Duodenal mucosa (tissue), 2 donors: ENCODE data around the gene FMO1.
"Not testable (repeated sequence)": the region's sequence is repeated elsewhere in the genome, so short reads cannot be mapped to it uniquely, and the experiment has no call there.

Experiments
- H3K27ac ChIP-seq: one replicate; pipeline ENCODE4 v1.7.0; 2013; ENCODE audit warnings: low read depth, low read length
- H3K27me3 ChIP-seq, 2 donors: one replicate each; pipeline ENCODE4 v1.7.0; 2013; ENCODE audit warnings: low read length in 2 of 2, control low read depth in 1 of 2; ENCODE audit not compliant: insufficient read depth in 2 of 2, control insufficient read depth in 1 of 2
- H3K36me3 ChIP-seq, 2 donors: one replicate each; pipeline ENCODE4 v1.7.0; 2013; ENCODE audit warnings: low read length in 2 of 2, control low read depth in 1 of 2; ENCODE audit not compliant: insufficient read depth in 2 of 2, control insufficient read depth in 1 of 2
- H3K4me1 ChIP-seq, 2 donors: one replicate each; pipeline ENCODE4 v1.7.0; 2013; ENCODE audit warnings: low read length in 2 of 2, control low read depth in 1 of 2; ENCODE audit not compliant: insufficient read depth in 2 of 2, control insufficient read depth in 1 of 2
- H3K4me3 ChIP-seq, 2 donors: one replicate each; pipeline ENCODE4 v1.7.0; 2013; ENCODE audit warnings: low read length in 2 of 2, low read depth in 1 of 2
- H3K9ac ChIP-seq, 2 donors: one replicate each; pipeline ENCODE4 v1.7.0; 2013; ENCODE audit warnings: low read length in 2 of 2, low read depth in 1 of 2
- H3K9me3 ChIP-seq, 2 donors: one replicate each; pipeline ENCODE4 v1.7.0; 2013; ENCODE audit warnings: low read length in 2 of 2, control low read depth in 1 of 2; ENCODE audit not compliant: control insufficient read depth in 1 of 2

FMO1 gene

GRCh38 chr1:171277534-171277933, 29.2 kb downstream of the FMO1 start:
- Histone ChIP-seq H3K9ac (no peak overlapping the region), H3K36me3 (no peaks in the 10 kb centered on the region), H3K27ac (no peak overlapping the region), H3K27me3 (no peaks in the 10 kb centered on the region), H3K4me3 (no peak overlapping the region), H3K4me1 (no peaks in the 10 kb centered on the region), H3K9me3 (no peaks in the 10 kb centered on the region)

GRCh38 chr1:171279234-171279633, 30.9 kb downstream of the FMO1 start:
- no peaks in the 10 kb centered on the region for H3K27me3 ChIP-seq
- no peaks in the 10 kb centered on the region for H3K36me3 ChIP-seq
- no peak overlapping the region for H3K4me3 ChIP-seq
- no peaks in the 10 kb centered on the region for H3K9me3 ChIP-seq
- H3K4me1 ChIP-seq: no peaks in the 10 kb centered on the region
- H3K9ac ChIP-seq: no peak overlapping the region
- H3K27ac ChIP-seq: no peak overlapping the region

GRCh38 chr1:171279678-171280077, 31.4 kb downstream of the FMO1 start:
- Histone ChIP-seq H3K9me3 (no peaks in the 10 kb centered on the region), H3K4me3 (no peak overlapping the region), H3K9ac (no peak overlapping the region), H3K27me3 (no peaks in the 10 kb centered on the region), H3K4me1 (no peaks in the 10 kb centered on the region), H3K36me3 (no peaks in the 10 kb centered on the region), H3K27ac (no peak overlapping the region)

DNA sequence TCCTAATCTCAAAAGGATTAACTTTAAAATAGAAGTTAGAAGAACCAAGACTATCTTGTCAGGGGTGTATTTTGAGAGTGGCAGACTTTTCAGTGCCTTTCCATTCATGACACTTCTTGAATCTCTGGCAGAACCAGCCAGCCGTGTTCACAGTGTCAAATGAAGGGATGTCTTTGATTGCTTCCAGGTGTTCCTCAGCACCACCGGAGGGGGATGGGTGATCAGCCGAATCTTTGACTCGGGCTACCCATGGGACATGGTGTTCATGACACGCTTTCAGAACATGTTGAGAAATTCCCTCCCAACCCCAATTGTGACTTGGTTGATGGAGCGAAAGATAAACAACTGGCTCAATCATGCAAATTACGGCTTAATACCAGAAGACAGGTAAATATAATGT, 32.3 kb downstream of the FMO1 start:
- H3K36me3 ChIP-seq: no peaks in the 10 kb centered on the region
- no peaks in the 10 kb centered on the region for H3K27me3 ChIP-seq
- H3K9me3 ChIP-seq: no peaks in the 10 kb centered on the region
- H3K9ac ChIP-seq: no peak overlapping the region
- no peak overlapping the region for H3K4me3 ChIP-seq
- no peaks in the 10 kb centered on the region for H3K4me1 ChIP-seq
- no peak overlapping the region for H3K27ac ChIP-seq

DNA sequence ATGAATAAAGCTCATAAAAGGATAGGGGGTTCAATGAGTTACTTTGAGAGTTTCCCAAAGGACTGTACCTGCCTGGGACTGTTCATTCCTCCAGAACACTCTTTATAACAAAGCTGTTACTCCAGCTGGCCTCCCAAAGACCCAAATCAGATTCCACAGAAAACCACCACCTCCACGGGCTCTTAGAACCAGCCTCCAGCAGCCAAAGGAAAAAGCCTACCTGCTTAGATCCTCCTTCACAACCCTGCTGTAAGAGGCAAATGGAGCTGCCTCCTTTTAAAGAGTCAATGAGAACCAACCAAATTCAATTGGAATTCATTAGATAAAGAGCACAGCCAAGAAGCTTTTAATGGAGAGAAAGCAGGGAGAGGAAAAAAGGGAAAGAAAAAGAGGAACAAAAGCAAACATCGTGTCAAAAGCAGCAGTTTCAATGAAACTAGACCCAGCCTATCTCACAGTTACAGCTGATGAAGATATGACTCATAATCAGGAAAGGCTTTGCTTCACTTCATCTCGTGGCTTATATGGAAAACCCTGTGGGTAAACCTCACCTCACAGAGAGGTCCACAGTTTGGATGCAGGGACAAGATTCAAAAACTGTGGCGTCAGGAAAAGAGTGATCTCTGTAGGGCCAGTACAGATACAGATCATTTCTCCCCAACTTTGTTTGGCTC, 37.9 kb downstream of the FMO1 start:
- Histone ChIP-seq H3K9me3 (no peaks in the 10 kb centered on the region), H3K27me3 (no peaks in the 10 kb centered on the region), H3K9ac (no peak overlapping the region)

GRCh38 chr1:171290621-171291020, 42.3 kb downstream of the FMO1 start:
- H3K27me3 ChIP-seq: no peaks in the 10 kb centered on the region
- no peak overlapping the region for H3K4me3 ChIP-seq
- no peak overlapping the region for H3K27ac ChIP-seq
- no peaks in the 10 kb centered on the region for H3K9me3 ChIP-seq
- no peaks in the 10 kb centered on the region for H3K36me3 ChIP-seq
- H3K9ac ChIP-seq: no peak overlapping the region
- no peaks in the 10 kb centered on the region for H3K4me1 ChIP-seq

More for the DNA sequence above, 37.9 kb downstream of the FMO1 start:
- H3K4me3 ChIP-seq: no peak overlapping the region
- no peaks in the 10 kb centered on the region for H3K36me3 ChIP-seq
- H3K4me1 ChIP-seq: no peaks in the 10 kb centered on the region
- H3K27ac ChIP-seq: no peak overlapping the region

DNA sequence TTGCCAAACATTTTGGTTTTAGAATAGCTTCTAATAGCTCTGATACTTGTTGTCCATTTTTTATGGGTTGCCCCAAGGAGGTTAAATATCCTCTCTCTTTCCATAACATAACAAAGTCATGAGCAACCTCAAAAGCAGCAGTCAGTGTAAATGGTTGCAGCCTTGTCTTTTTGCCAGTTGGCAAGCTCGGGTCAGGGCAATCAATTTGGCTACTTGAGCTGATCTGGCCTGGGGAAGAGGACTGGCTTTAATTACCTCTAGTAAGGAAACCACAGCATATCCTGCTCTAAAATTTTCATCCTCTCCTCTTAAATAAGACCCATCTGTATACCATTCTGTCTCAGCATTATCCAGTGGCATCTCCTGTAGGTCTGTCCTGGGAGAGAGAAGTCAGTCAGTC, 44.5 kb downstream of the FMO1 start:
- no peaks in the 10 kb centered on the region for H3K27me3 ChIP-seq
- no peak overlapping the region for H3K4me3 ChIP-seq
- H3K36me3 ChIP-seq: no peaks in the 10 kb centered on the region
- no peaks in the 10 kb centered on the region for H3K9me3 ChIP-seq
- no peaks in the 10 kb centered on the region for H3K4me1 ChIP-seq
- no peak overlapping the region for H3K9ac ChIP-seq
- no peak overlapping the region for H3K27ac ChIP-seq

DNA sequence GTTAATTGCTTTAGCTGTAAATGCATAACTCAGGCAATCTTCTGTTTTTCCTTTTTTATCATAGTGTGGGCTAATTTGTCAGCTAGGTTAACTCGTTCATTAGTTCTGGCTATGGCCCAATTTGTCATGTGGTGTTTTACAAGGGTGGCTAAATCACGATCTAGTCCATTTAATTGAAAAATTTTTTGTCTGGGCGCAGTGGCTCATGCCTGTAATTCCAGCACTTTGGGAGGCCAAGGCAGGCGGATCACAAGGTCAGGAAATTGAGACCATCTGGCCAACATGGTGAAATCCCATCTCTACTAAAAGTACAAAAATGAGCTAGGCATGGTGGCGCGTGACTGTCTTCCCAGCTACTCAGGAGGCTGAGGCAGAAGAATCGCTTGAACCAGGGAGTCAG, 47.1 kb downstream of the FMO1 start:
- H3K9me3 ChIP-seq, H3K27ac ChIP-seq, H3K9ac ChIP-seq, H3K4me3 ChIP-seq, H3K27me3 ChIP-seq, H3K36me3 ChIP-seq, H3K4me1 ChIP-seq: not testable (repeated sequence)

DNA sequence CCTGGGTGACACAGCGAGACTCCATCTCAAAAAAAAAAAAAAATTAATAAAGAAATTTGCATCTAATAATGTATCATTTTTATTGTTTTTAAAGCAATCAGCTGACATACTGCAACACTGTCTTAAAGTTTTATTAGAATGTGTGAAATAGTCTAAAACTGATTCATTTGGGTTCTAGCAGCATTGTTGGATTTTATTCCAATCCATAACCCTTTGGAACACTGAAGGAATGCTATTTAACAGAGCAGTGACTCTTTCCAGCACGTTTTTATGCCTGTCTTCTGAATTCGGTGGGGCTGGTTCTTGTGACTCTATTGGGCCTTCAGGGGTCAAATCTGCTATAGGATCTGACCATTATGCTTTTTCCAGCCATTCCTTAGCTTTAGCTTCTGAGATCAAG, 47.5 kb downstream of the FMO1 start:
- H3K4me3 ChIP-seq: no peak overlapping the region
- H3K27me3 ChIP-seq: no peaks in the 10 kb centered on the region
- H3K9ac ChIP-seq: no peak overlapping the region
- no peak overlapping the region for H3K27ac ChIP-seq
- H3K9me3 ChIP-seq: peaks cover 2 to 8% of the 10 kb centered on the region in 2 donors
- H3K4me1 ChIP-seq: no peaks in the 10 kb centered on the region
- H3K36me3 ChIP-seq: no peaks in the 10 kb centered on the region

DNA sequence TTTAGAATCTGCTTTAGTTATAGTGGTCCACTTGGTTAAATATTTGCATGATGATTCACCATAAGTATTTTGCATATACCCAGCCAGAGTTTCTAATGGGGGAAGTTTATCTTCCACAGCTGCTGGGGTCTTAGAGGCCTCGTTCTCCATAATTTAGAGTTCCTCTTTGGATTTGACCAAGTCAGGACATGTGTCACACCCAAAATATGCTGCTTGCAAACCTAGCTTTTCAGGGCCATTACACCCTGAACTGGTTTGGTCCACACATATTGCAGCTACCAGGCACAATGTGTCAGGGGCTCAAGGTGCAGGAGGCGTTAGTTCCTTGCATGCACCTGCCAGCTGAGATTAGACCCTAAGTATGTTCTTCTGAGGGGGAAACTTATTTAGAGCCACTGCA, 48.6 kb downstream of the FMO1 start:
- Histone ChIP-seq H3K4me1 (no peaks in the 10 kb centered on the region), H3K36me3 (no peaks in the 10 kb centered on the region), H3K9me3 (peaks cover 9% of the 10 kb centered on the region in 2 donors), H3K27ac (no peak overlapping the region), H3K4me3 (no peak overlapping the region), H3K9ac (no peak overlapping the region), H3K27me3 (no peaks in the 10 kb centered on the region)

DNA sequence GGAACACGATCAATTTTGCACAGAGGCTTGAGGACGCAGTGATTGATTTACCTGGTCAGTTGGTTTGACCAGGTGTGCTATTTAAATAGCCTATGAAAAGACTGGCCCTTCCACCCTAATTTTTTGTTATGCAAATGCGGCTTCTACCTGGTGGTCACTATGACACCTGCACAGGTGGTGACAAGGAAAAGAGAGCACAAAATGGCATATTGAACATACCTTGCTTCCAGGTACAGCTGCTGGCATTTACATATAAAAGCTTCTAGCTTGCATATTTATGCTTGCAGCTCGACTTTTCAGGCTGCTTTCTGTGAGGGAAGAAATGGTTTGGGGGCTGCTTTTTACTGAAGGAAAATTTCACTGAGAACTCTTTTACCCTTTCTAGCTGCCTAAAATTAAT, 50.4 kb downstream of the FMO1 start:
- Histone ChIP-seq H3K9ac (no peak overlapping the region), H3K4me3 (no peak overlapping the region), H3K4me1 (no peaks in the 10 kb centered on the region), H3K9me3 (peaks cover 9% of the 10 kb centered on the region in 2 donors), H3K27ac (no peak overlapping the region), H3K27me3 (no peaks in the 10 kb centered on the region), H3K36me3 (no peaks in the 10 kb centered on the region)
